Amygdala (tissue), 56 donors: ENCODE results near the gene CACHD1.
"Not testable (repeated sequence)": the region's sequence is repeated elsewhere in the genome, so short reads cannot be mapped to it uniquely, and the experiment has no call there.

Experiments
- DNase-seq, 56 donors: peaks; one replicate each; lab custom pipeline; 2025; lab: John Stamatoyannopoulos, UW

CACHD1 gene

GRCh38 chr1:64734287-64734652, 264.3 kb downstream of the CACHD1 start:
- DNase-seq = no peak

GRCh38 chr1:64740687-64741086, 270.8 kb downstream of the CACHD1 start:
- not testable (repeated sequence) for DNase-seq
